Smooth muscle cell of trachea (primary cell): ENCODE data around the gene FAIM. TPM values are rescaled to one million over a fixed set of nuclear protein-coding genes. Genes with fewer than 3 reads are reported as not detected.

Experiments used
- total RNA-seq: library from RNA; depleted of rRNA; stranded (reverse); fragments of >200 nt; gene quantifications from 2 replicates; pipeline ENCODE4 v1.2.1, GENCODE V29; 2014

The FAIM gene
- 6.3 and 11.3 TPM in 2 replicates for total RNA-seq

GRCh38 chr3:138608322-138609135 lies at the start of gene FAIM:
Gene FAIM, plus strand, starts transcription at chr3:138608771. Its CDS starts 10,956 bp downstream, at chr3:138619727.

GRCh38 chr3:138594150-138594934 lies 14.2 kb upstream of the FAIM start, which contains the start of gene CEP70:
Gene CEP70, minus strand, starts transcription at chr3:138594260. Its CDS starts 21,333 bp downstream, at chr3:138572927.

Other genes with a start within 250 kb of the FAIM start
- 0.17 TPM in 1 of 2 replicates, not detected in the other for gene ESYT3, start 174.2 kb upstream of the FAIM start, total RNA-seq
- 20.8 and 40.9 TPM in 2 replicates for gene CEP70, start 14.5 kb upstream of the FAIM start, total RNA-seq
- gene PIK3CB, start 226.2 kb downstream of the FAIM start, total RNA-seq: 13.6 and 16.1 TPM in 2 replicates